HG02678 (cell line): Measurements from ENCODE around the gene IQSEC1.
"Not testable (repeated sequence)": the region's sequence is repeated elsewhere in the genome, so short reads cannot be mapped to it uniquely, and the experiment has no call there.

Source experiments
- ATAC-seq: cut with Tn5 transposase; IDR thresholded peaks from one replicate; pipeline ENCODE4 v1.9.1; 2021; ENCODE audit warnings: mild to moderate bottlenecking, moderate library complexity; ENCODE audit not compliant: unreplicated experiment

The IQSEC1 gene

GRCh38 chr3:12861611-12862010, 211.6 kb downstream of the IQSEC1 start:
- ATAC-seq = no peak

DNA sequence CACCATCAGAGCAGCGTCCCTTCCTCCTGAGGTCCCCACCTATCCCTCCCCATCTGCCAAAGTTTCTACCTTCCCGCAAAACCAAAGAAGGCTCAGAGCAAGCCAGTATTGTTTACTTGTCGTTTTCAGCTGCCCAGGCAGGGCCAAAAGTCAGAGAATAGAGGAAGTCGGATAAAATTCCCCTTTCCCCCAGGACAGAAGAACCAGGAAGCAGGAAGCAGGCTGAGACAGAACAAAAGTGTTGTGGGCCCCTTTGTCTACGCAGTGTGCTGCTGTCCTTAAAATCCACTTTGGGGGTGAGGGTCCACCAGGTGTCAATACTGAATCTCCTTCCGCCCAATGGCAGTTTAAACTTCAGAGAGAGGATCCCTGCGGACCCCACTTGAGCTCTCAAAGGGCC, 213.4 kb downstream of the IQSEC1 start:
- no peak for ATAC-seq

DNA sequence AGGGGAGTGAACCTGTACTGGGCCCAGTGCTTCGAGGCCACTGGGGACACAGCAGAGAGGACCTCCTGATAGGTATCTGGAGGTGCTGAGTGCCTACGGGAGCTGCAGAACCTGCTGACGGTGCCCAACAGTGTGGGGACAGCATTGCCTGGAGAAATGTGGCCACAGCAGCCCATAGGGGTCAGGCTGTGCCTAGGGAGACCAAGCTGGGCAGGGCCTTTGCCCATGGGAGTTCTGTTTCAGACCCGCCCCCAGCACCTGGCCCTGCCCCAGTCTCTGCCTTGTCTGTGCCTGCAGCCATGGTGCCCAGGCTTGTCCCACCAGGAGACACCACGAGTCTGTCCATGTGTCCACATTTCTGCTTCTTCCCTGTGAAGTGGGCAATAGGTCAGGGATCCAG, 216.6 kb downstream of the IQSEC1 start:
- no peak for ATAC-seq

DNA sequence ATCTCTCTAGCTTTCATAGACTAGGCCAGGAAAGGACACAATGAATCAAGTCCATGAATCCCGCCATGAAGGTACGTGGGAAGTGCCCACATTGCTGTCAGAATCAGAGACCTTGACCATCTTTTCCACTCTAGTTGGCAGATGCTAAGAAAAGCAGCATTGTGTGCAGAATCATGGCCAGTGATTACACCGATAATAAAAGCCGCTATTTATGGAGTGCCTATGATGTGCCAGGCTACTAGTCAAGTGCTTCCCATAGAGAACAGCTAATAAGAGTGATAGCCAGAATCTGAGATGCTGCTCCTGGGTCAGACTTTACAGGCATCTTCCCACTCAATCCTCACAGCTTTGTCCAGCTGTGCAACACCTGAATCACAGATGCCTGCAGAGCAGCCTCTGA, 218.7 kb downstream of the IQSEC1 start:
- no peak for ATAC-seq

DNA sequence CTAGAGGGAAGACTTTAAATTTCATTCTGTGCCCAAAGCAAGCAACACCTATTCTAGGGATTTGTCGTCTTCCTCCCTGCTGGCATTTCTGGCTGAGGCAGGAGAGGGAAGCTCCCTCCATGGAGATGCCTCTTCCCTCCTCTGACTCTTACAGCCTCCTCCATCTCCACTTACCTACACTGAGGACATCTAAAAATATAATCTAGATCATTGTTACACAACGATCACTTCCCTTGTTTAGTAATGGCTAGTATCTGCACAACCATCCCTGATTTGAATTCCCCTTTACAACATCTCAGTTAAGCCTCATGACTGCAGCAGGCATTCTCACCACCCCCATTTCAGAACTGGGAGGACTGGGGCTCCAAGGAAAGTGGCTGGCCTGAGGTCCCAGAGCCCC, 219.4 kb downstream of the IQSEC1 start:
- not testable (repeated sequence) for ATAC-seq

GRCh38 chr3:12852201-12852600, 221.0 kb downstream of the IQSEC1 start:
- ATAC-seq = no peak
